PC-9 (cell line): ENCODE measurements around the gene KRT76. TPM values are rescaled to one million over a fixed set of nuclear protein-coding genes. Genes with fewer than 3 reads are reported as not detected.

Experiments
- BruUV-seq: library from RNA; stranded (reverse); fragments of 400-500 nt; replicated peaks from 2 replicates; lab custom pipeline; 2021; lab: Mats Ljungman, UMichigan
- CTCF ChIA-PET: fragments of 300-600 bp; sonication (Branson Sonifier 250); formaldehyde crosslinking; loops from one replicate; lab custom pipeline; 2022; ENCODE audit warnings: antibody characterized with exemption; lab: Charles Lee
- POLR2A ChIA-PET: fragments of 300-600 bp; sonication (Branson Sonifier 250); formaldehyde crosslinking; loops from one replicate; lab custom pipeline; 2022; ENCODE audit warnings: antibody characterized with exemption; ENCODE audit not compliant: unreplicated experiment; lab: Charles Lee
- DNase-seq, 2 experiments: peaks; one replicate each; pipeline versions ENCODE4 v3.0.0 to v3.0.0-alpha.2; 2015 to 2022; ENCODE audit warnings: mixed read lengths in 1 of 2
- H2AFZ ChIP-seq: fragments of 200-600 bp; sonication (generic); 2 replicates; pipeline ENCODE4 v1.8.1; 2017; ENCODE audit warnings: antibody characterized with exemption
- H3F3A ChIP-seq: fragments of 200-600 bp; sonication (generic); 2 replicates; pipeline ENCODE4 v1.8.1; 2017; ENCODE audit warnings: antibody characterized with exemption, mild to moderate bottlenecking, low read depth; ENCODE audit not compliant: insufficient read depth
- H3K27ac ChIP-seq: fragments of 200-600 bp; sonication (generic); 2 replicates; pipeline ENCODE4 v1.6.1; 2016; ENCODE audit warnings: mixed run types
- H3K27me3 ChIP-seq: fragments of 200-600 bp; sonication (generic); 2 replicates; pipeline ENCODE4 v1.6.1; 2016; ENCODE audit warnings: low read depth, mixed run types; ENCODE audit not compliant: insufficient read depth
- H3K36me3 ChIP-seq: fragments of 200-600 bp; sonication (generic); 2 replicates; pipeline ENCODE4 v1.6.1; 2016; ENCODE audit warnings: low read depth, mixed run types
- H3K4me1 ChIP-seq: fragments of 200-600 bp; sonication (generic); replicated peaks from 2 replicates; pipeline ENCODE4 v1.6.1; 2016; ENCODE audit warnings: mixed run types; ENCODE audit not compliant: insufficient read depth
- H3K4me2 ChIP-seq: fragments of 200-600 bp; sonication (generic); 2 replicates; pipeline ENCODE4 v1.6.1; 2017; ENCODE audit warnings: mixed run types
- H3K4me3 ChIP-seq: fragments of 200-600 bp; sonication (generic); 2 replicates; pipeline ENCODE4 v1.6.1; 2016; ENCODE audit warnings: mixed run types
- H3K79me2 ChIP-seq: fragments of 200-600 bp; sonication (generic); 2 replicates; pipeline ENCODE4 v1.6.1; 2017; ENCODE audit warnings: low read depth, mixed run types
- H3K9me2 ChIP-seq: fragments of 200-600 bp; sonication (generic); 2 replicates; pipeline ENCODE4 v1.8.1; 2017; ENCODE audit warnings: mild to moderate bottlenecking; ENCODE audit not compliant: insufficient read depth
- H3K9me3 ChIP-seq: fragments of 200-600 bp; sonication (generic); 2 replicates; pipeline ENCODE4 v1.8.1; 2016; ENCODE audit warnings: low read depth; ENCODE audit not compliant: insufficient read depth
- H4K20me1 ChIP-seq: fragments of 200-600 bp; sonication (generic); 2 replicates; pipeline ENCODE4 v1.8.1; 2017; ENCODE audit not compliant: insufficient read depth
- CTCF ChIP-seq: fragments of 200-600 bp; sonication (generic); conservative IDR thresholded peaks from 2 replicates; pipeline ENCODE4 v1.6.1; 2017; ENCODE audit warnings: mixed run types, antibody characterized with exemption, mild to moderate bottlenecking, moderate library complexity
- EZH2 ChIP-seq: fragments of 200-600 bp; sonication (generic); IDR thresholded peaks from 2 replicates; pipeline ENCODE4 v1.8.0; 2017; ENCODE audit warnings: antibody characterized with exemption, low read depth
- intact Hi-C: fragments of 100-400 bp; cut with micrococcal nuclease; formaldehyde crosslinking; loops from one replicate; pipeline ENCODE4 v1.10.0; 2022; ENCODE audit not compliant: unreplicated experiment
- total RNA-seq: library from RNA; stranded (reverse); gene quantifications from 2 replicates; pipeline ENCODE4 v1.2.3, GENCODE V29; 2021

KRT76 gene
- total RNA-seq, 1 experiment from 2014 or later = not detected

GRCh38 chr12:52724384-52724783, 52.8 kb downstream of the KRT76 start:
- intact Hi-C loops = no loop called here
- no peak overlapping the region for H3K4me2 ChIP-seq

GRCh38 chr12:52722680-52723079, 54.5 kb downstream of the KRT76 start:
- H3K27ac ChIP-seq = no peak overlapping the region
- BruUV-seq = no TSS peak
- no peak for DNase-seq
- H3K9me3 ChIP-seq = no peaks in the 10 kb centered on the region
- H3K79me2 ChIP-seq = no peaks in the 10 kb centered on the region
- H3F3A ChIP-seq = no peaks in the 10 kb centered on the region
- no peak overlapping the region for H2AFZ ChIP-seq
- no peak for TF ChIP-seq CTCF
- no peaks in the 10 kb centered on the region for H4K20me1 ChIP-seq
- no peaks in the 10 kb centered on the region for H3K4me1 ChIP-seq
- no peaks in the 10 kb centered on the region for H3K27me3 ChIP-seq
- ChIA-PET CTCF (no interaction called here), POLR2A (no interaction called here)
- no peak overlapping the region for H3K4me2 ChIP-seq
- intact Hi-C loops = no loop called here
- H3K4me3 ChIP-seq = no peak overlapping the region
- no peaks in the 10 kb centered on the region for H3K36me3 ChIP-seq
- H3K9me2 ChIP-seq = no peaks in the 10 kb centered on the region

More at GRCh38 chr12:52724384-52724783, 52.8 kb downstream of the KRT76 start:
- no peak for DNase-seq
- no peak for TF ChIP-seq EZH2
- TF ChIP-seq CTCF = no peak
- Histone ChIP-seq H3K9me2 (no peaks in the 10 kb centered on the region), H3K27ac (no peak overlapping the region), H3F3A (no peaks in the 10 kb centered on the region), H3K79me2 (no peaks in the 10 kb centered on the region), H3K27me3 (peaks cover 7% of the 10 kb centered on the region), H2AFZ (no peak overlapping the region), H4K20me1 (no peaks in the 10 kb centered on the region), H3K9me3 (no peaks in the 10 kb centered on the region), H3K4me3 (no peak overlapping the region), H3K4me1 (no peaks in the 10 kb centered on the region), H3K36me3 (no peaks in the 10 kb centered on the region)
- CTCF ChIA-PET = no interaction called here
- POLR2A ChIA-PET = no interaction called here
- BruUV-seq = no TSS peak

- no peaks in the 10 kb centered on the region for H3K4me1 ChIP-seq
- H3K9me2 ChIP-seq = no peaks in the 10 kb centered on the region
- ChIA-PET POLR2A (no interaction called here), CTCF (no interaction called here)
- no peaks in the 10 kb centered on the region for H3K36me3 ChIP-seq
- H4K20me1 ChIP-seq = no peaks in the 10 kb centered on the region
- H2AFZ ChIP-seq = no peak overlapping the region
- no peaks in the 10 kb centered on the region for H3K9me3 ChIP-seq
- no peak for DNase-seq
- intact Hi-C loops = no loop called here
- TF ChIP-seq CTCF (no peak), EZH2 (no peak)
- H3K27me3 ChIP-seq = no peaks in the 10 kb centered on the region
- no peaks in the 10 kb centered on the region for H3K79me2 ChIP-seq
- no peak overlapping the region for H3K27ac ChIP-seq
- H3K4me2 ChIP-seq = no peak overlapping the region
- H3F3A ChIP-seq = no peaks in the 10 kb centered on the region
- BruUV-seq = no TSS peak
- no peak overlapping the region for H3K4me3 ChIP-seq
Observed at GRCh38 chr12:52721838-52722470, 55.2 kb downstream of the KRT76 start.
